ENCODE data around the gene TGFA.

The TGFA gene

GRCh38 chr2:70557171-70557838, 3.7 kb upstream of the TGFA start:
- DNase-seq (ENCODE audit: extremely low spot score): no peak
- TF ChIP-seq CTCF (IDR thresholded peaks at IDR 0.05; ENCODE audit: control extremely low read depth, extremely low read depth, low read depth, missing control alignments): no peak
- ChIA-PET CTCF (interaction anchor here (0.9 to 1.6 kb wide), 6 partner anchors 19 to 391 kb away, joined by 3 to 5 read pairs (median 4); no protein-coding TSS in a partner anchor), POLR2A (no interaction called here)

- ChIA-PET CTCF (interaction anchor here (1.3 kb wide), 1 partner anchor 363 kb away, joined by 3 read pairs; no protein-coding TSS in a partner anchor), POLR2A (no interaction called here)
- no peak for TF ChIP-seq CTCF (IDR thresholded peaks at IDR 0.05; ENCODE audit: control extremely low read depth, extremely low read depth, low read depth, missing control alignments)
- DNase-seq (ENCODE audit: extremely low spot score): no peak
These were observed 3.0 kb upstream of the TGFA start for GRCh38 chr2:70556608-70557007.

GRCh38 chr2:70554338-70554892, 789 bp upstream of the TGFA start:
- ChIA-PET CTCF (interaction anchor here (1.2 to 1.3 kb wide), 2 partner anchors 10 to 21 kb away, joined by 3 read pairs; no protein-coding TSS in a partner anchor), POLR2A (no interaction called here)
- no peak for TF ChIP-seq CTCF (IDR thresholded peaks at IDR 0.05; ENCODE audit: control extremely low read depth, extremely low read depth, low read depth, missing control alignments)
- DNase-seq (ENCODE audit: extremely low spot score): no peak

- TF ChIP-seq CTCF (IDR thresholded peaks at IDR 0.05; ENCODE audit: control extremely low read depth, extremely low read depth, low read depth, missing control alignments): no peak
- POLR2A ChIA-PET: no interaction called here
- CTCF ChIA-PET: interaction anchor here (1.2 kb wide), 1 partner anchor 11 kb away, joined by 3 read pairs; no protein-coding TSS in a partner anchor
- DNase-seq (ENCODE audit: extremely low spot score): no peak
These were observed 367 bp downstream of the TGFA start for GRCh38 chr2:70553334-70553583.

GRCh38 chr2:70552501-70553333, 909 bp downstream of the TGFA start:
- no peak for TF ChIP-seq CTCF (IDR thresholded peaks at IDR 0.05; ENCODE audit: control extremely low read depth, extremely low read depth, low read depth, missing control alignments)
- no peak for DNase-seq (ENCODE audit: extremely low spot score)
- CTCF ChIA-PET: interaction anchor here (1.5 to 1.7 kb wide), 2 partner anchors 15 to 65 kb away, joined by 4 to 8 read pairs; no protein-coding TSS in a partner anchor
- POLR2A ChIA-PET: no interaction called here

GRCh38 chr2:70551167-70551566, 2.5 kb downstream of the TGFA start:
- no peak for TF ChIP-seq CTCF (IDR thresholded peaks at IDR 0.05; ENCODE audit: control extremely low read depth, extremely low read depth, low read depth, missing control alignments)
- POLR2A ChIA-PET: no interaction called here
- DNase-seq (ENCODE audit: extremely low spot score): no peak
- CTCF ChIA-PET: interaction anchor here (0.9 to 1.7 kb wide), 4 partner anchors 13 to 66 kb away, joined by 3 to 8 read pairs (median 4); no protein-coding TSS in a partner anchor
